Gastroesophageal sphincter (tissue), 3 donors: ENCODE measurements around the gene INHA.

Source experiments
- CTCF ChIP-seq, 4 experiments: fragments of 200-600 bp in 2 of 4; fragments of 450-650 bp in 2 of 4; sonication (generic) in 1 of 4; IDR thresholded peaks; one replicate each; pipeline ENCODE4 v1.5.1; 2017 to 2019; ENCODE audit warnings: antibody characterized with exemption in 4 of 4, mild to moderate bottlenecking in 2 of 4, moderate library complexity in 2 of 4
- POLR2A ChIP-seq, 2 donors: fragments of 450-650 bp; IDR thresholded peaks; one replicate each; pipeline ENCODE4 v1.6.1; 2017; ENCODE audit warnings: antibody characterized with exemption in 2 of 2, mild to moderate bottlenecking in 2 of 2, moderate library complexity in 1 of 2
- POLR2AphosphoS5 ChIP-seq: sonication (generic); formaldehyde crosslinking; IDR thresholded peaks from one replicate; pipeline ENCODE4 v1.6.1; 2017; ENCODE audit warnings: antibody characterized with exemption

- TF ChIP-seq CTCF (IDR thresholded peaks at IDR 0.05) = no peak
- TF ChIP-seq POLR2A (IDR thresholded peaks at IDR 0.05) = no peak
- TF ChIP-seq POLR2AphosphoS5 = no peak
These were observed 39.8 kb upstream of the INHA start for GRCh38 chr2:219532378-219532649.
